ENCODE measurements around the gene SPTBN5. TPM values are rescaled to one million over a fixed set of nuclear protein-coding genes. Genes with fewer than 3 reads are reported as not detected.

The SPTBN5 gene
- total RNA-seq, 2 donors from 2014 or later = 0.55 to 1.4 TPM

DNA sequence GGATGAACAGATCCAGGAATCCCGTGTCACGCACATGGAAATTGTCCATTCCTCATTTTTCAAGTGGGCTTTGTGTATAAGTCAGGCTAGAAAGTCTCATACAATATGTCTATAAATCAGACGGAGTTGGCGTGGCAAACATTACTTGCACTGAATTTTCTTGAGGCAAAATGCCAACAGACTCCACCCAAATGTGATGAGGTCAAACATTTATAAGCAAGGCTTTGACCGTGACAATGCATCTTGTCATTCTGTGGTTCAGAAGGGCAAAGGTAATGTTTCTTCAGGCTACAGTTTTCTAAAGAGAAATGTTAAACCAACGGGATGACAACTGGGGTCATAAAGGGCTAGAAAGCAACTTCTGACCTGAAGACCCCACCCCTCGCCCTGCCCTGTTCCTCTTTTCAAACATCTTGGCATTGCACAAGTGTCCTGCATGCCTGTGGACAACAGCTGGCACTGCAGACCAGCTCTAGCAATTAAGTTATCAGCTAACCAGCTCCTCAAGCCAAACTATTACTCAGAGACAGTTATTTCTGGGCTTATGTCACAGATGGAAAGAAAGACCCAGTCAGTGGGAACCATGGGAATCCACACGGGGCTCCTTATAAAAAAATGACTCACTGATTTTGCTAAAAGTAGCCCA, 36.5 kb upstream of the SPTBN5 start:
- DNase-seq (ENCODE audit: low spot score in 2 of 2) (no peak), ATAC-seq (no peak)
- Mint-ChIP-seq H3K9me3 (no peaks in the 10 kb centered on the region), H3K27ac (no peak overlapping the region), H3K36me3 (peaks cover 4 to 24% of the 10 kb centered on the region in 2 donors)

- Mint-ChIP-seq H3K27ac (peak overlapping the region; percentile 70 to 72), H3K36me3 (peaks cover 4 to 35% of the 10 kb centered on the region in 2 donors), H3K9me3 (no peaks in the 10 kb centered on the region)
- peak; percentile 47 to 59 for ATAC-seq
- DNase-seq (ENCODE audit: low spot score in 2 of 2) = no peak
These were observed 35.1 kb upstream of the SPTBN5 start for GRCh38 chr15:41928637-41929620.

DNA sequence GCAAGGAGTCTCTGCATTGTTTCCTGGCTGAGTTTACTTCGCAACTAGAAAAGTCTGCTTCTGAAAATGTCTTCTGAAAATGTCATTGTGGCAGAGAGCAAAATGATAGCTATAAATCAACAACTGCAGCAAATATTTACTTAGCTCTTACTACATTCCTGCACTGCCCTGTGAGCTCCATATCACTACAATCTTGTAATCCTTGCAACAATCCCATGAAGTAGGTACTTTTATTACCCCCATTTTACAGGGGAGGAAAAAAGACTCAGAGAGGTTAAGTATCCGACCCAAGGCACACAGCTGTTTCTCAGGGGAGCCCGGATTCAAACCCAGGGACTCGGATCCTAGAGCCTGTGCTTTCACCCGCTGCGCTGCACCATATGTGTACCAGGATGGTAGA, 34.2 kb upstream of the SPTBN5 start:
- no peak for DNase-seq (ENCODE audit: low spot score in 2 of 2)
- Mint-ChIP-seq H3K27ac (no peak overlapping the region), H3K36me3 (peaks cover 4 to 34% of the 10 kb centered on the region in 2 donors), H3K9me3 (no peaks in the 10 kb centered on the region)
- no peak for ATAC-seq

DNA sequence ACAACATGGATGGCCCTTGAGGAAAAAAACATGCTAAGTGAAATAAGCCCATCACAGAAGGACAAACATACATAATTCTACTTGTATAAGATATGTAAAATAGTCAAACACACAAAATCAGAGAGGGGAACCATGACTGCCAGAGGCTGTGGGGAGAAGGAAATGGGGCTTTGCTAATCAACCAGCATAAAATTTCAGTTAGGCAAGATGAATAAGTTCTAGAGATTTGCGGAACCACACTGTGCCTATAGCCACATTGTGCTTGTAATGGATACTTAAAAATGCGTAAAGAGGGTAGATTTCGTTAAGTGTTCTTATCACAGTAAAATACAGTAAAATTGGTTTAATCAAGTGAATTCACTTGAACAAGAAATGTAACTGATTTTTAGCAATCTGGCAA, 33.7 kb upstream of the SPTBN5 start:
- ATAC-seq (no peak), DNase-seq (ENCODE audit: low spot score in 2 of 2) (no peak)
- H3K9me3 Mint-ChIP-seq = no peaks in the 10 kb centered on the region
- no peak overlapping the region for H3K27ac Mint-ChIP-seq
- H3K36me3 Mint-ChIP-seq = peaks cover 4 to 29% of the 10 kb centered on the region in 2 donors

- ATAC-seq (no peak), DNase-seq (ENCODE audit: low spot score in 2 of 2) (no peak)
- Mint-ChIP-seq H3K36me3 (peaks cover 4 to 21% of the 10 kb centered on the region in 2 donors), H3K27ac (peak overlapping the region in 1 of 2 donors; percentile 10), H3K9me3 (no peaks in the 10 kb centered on the region)
These were observed 32.6 kb upstream of the SPTBN5 start for GRCh38 chr15:41926185-41927056.

DNA sequence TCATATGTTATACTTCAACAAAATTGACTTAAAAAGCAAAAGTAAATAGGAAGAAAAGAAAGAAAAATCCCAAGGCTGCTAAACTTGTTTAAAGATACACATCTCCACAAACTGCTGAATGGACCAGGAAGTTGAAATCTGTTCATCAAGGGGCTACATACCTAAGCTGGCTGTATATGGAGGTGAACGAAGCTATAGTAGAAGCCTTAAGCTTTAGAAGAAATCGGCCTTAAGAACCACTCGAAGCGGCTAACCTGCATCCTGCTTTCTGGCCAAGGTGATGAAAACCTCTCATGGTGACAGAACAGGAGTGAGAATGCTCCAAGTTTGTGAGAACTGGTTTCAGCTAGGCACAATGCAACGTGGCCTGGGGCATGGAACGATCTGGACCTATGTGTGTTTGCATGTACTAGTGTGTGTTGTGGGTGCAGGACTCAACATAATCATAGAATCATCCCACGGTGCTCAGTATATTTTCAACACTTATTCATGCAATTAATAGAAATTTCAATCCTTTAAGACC, 31.3 kb upstream of the SPTBN5 start:
- Mint-ChIP-seq H3K9me3 (no peaks in the 10 kb centered on the region), H3K36me3 (peaks cover 4 to 21% of the 10 kb centered on the region in 2 donors), H3K27ac (no peak overlapping the region)
- no peak for DNase-seq (ENCODE audit: low spot score in 2 of 2)
- no peak for ATAC-seq

DNA sequence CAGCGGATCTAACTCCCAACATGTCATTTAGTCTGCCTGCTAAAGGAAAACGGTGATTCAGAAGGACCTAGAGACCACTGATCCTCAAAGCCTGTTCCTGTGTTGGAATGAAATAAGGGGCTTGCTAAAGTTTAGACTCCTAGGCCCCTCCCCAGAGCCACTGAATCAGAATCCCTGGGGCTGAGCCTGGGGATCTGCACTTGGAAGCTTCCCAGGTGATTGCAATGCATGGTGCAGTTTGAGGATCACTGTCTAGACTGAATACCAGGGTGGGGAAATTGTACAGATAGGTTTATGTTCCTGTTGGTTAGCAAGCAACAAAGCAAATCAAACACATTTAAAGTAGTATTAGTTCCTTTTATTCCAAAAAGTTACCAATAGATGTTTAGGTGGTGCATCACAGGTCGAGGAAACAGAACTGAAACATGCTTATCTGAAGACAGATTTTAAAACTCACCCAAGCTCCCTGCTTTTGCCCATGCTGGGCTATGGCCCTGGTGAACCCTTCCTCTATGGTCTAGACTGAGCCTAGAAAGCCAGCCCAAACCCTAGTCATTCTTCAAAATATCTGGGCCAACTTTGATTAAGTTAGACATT, 29.6 kb upstream of the SPTBN5 start:
- no peak for ATAC-seq
- Mint-ChIP-seq H3K27ac (no peak overlapping the region), H3K36me3 (peaks cover 11 to 14% of the 10 kb centered on the region in 2 donors), H3K9me3 (no peaks in the 10 kb centered on the region)
- DNase-seq (ENCODE audit: low spot score in 2 of 2) = no peak

- peaks cover 14 to 15% of the 10 kb centered on the region in 2 donors for H3K36me3 Mint-ChIP-seq
- no peak for DNase-seq (ENCODE audit: low spot score in 2 of 2)
These were observed 28.5 kb upstream of the SPTBN5 start for GRCh38 chr15:41922353-41922752.

DNA sequence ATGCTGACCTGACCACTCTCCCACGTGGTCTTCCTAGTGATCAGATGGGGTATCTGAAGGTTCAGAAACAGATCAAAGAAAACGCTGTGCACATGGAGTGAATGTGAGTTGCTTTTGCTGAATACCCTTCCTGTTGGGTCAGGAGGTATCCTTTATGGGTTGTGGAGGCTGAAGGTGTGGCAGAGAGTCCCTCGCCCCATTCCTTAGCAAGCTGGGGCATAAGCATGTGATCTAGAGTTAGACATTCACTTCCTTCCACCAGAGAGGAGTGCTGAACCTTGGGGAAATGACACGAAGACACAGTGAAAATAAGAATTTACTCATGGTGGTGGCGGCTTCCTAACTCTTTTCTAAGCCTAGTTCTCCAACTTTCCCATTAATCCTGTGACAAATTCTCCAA, 27.8 kb upstream of the SPTBN5 start:
- DNase-seq (ENCODE audit: low spot score in 2 of 2) (no peak), ATAC-seq (no peak)
- peak overlapping the region in 1 of 2 donors; percentile 56 for H3K27ac Mint-ChIP-seq
- H3K9me3 Mint-ChIP-seq = no peaks in the 10 kb centered on the region
- H3K36me3 Mint-ChIP-seq = peaks cover 14 to 16% of the 10 kb centered on the region in 2 donors

More at GRCh38 chr15:41922353-41922752, 28.5 kb upstream of the SPTBN5 start:
- H3K27ac Mint-ChIP-seq = peak overlapping the region in 1 of 2 donors; percentile 62
- ATAC-seq = no peak
- no peaks in the 10 kb centered on the region for H3K9me3 Mint-ChIP-seq

GRCh38 chr15:41921167-41921566, 27.3 kb upstream of the SPTBN5 start:
- no peak overlapping the region for H3K27ac Mint-ChIP-seq

GRCh38 chr15:41919954-41920538, 26.2 kb upstream of the SPTBN5 start:
- ATAC-seq (no peak), DNase-seq (ENCODE audit: low spot score in 2 of 2) (no peak)
- peaks cover 16 to 23% of the 10 kb centered on the region in 2 donors for H3K36me3 Mint-ChIP-seq
- peak overlapping the region in 1 of 2 donors; percentile 72 for H3K27ac Mint-ChIP-seq
- H3K9me3 Mint-ChIP-seq = no peaks in the 10 kb centered on the region

More at GRCh38 chr15:41921167-41921566, 27.3 kb upstream of the SPTBN5 start:
- ATAC-seq (no peak), DNase-seq (ENCODE audit: low spot score in 2 of 2) (no peak)
- H3K9me3 Mint-ChIP-seq = no peaks in the 10 kb centered on the region
- H3K36me3 Mint-ChIP-seq = peaks cover 16 to 19% of the 10 kb centered on the region in 2 donors

DNA sequence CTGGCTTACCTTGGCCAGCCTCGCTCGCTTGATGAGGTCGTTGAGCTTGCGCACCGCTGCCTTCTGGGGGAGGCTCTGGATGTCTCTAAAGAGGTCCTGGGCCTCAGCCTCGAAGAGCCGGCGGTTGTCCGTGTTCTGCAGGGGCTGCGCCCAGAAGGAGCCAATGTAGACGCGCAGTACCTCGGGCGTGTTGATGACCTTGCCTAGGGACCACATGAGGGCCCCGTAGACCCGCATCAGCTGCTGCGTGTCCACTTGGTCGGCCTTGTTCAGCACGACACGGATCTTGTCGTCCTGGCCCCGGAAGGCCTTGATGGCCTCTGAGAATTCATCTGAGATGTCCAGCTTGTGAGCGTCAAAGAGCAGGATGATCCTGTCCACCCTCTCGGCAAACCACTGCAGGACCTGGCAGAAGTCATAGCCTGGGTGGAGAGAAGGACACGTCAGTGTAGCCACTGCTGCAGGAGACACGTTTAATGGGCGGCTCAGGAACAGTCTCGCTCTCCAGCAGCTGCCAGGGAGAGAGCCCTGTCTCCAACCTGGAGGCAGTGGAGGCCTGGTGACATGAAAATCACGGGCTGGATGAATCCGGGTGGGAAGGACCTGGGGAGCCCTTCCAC, 25.5 kb upstream of the SPTBN5 start:
- DNase-seq (ENCODE audit: low spot score in 2 of 2) = no peak
- ATAC-seq = no peak
- H3K27ac Mint-ChIP-seq = peak overlapping the region; percentile 61 to 72
- H3K36me3 Mint-ChIP-seq = peaks cover 15 to 16% of the 10 kb centered on the region in 2 donors
- H3K9me3 Mint-ChIP-seq = no peaks in the 10 kb centered on the region

GRCh38 chr15:41918506-41919126, 24.8 kb upstream of the SPTBN5 start:
- peak in 1 of 2 donors; percentile 22 for ATAC-seq
- no peaks in the 10 kb centered on the region for H3K9me3 Mint-ChIP-seq
- no peak for DNase-seq (ENCODE audit: low spot score in 2 of 2)
- H3K27ac Mint-ChIP-seq = peak overlapping the region in 1 of 2 donors; percentile 61
- H3K36me3 Mint-ChIP-seq = peaks cover 14 to 16% of the 10 kb centered on the region in 2 donors

- DNase-seq (ENCODE audit: low spot score in 2 of 2) = no peak
- no peaks in the 10 kb centered on the region for H3K9me3 Mint-ChIP-seq
- no peak for ATAC-seq
- H3K36me3 Mint-ChIP-seq = peaks cover 14 to 16% of the 10 kb centered on the region in 2 donors
- peak overlapping the region; percentile 34 to 61 for H3K27ac Mint-ChIP-seq
These were observed 24.0 kb upstream of the SPTBN5 start for GRCh38 chr15:41917767-41918430.

All from activated naive CD4-positive, alpha-beta T cell treated with anti-CD3 and anti-CD28 coated beads, Interleukin-2, amount 50 U/mL, for 72 hours (primary cell).